KOPT-K1 (cell line): Measurements from ENCODE around the gene RNF19B.

Experiments used
- H3K27ac ChIP-seq: fragments of 200-600 bp; sonication (generic); 2 replicates; pipeline ENCODE4 v1.5.1; 2016; ENCODE audit warnings: antibody characterized with exemption, mild to moderate bottlenecking, low read depth, low read length; ENCODE audit not compliant: poor library complexity, severe bottlenecking
- H3K36me3 ChIP-seq: fragments of 200-600 bp; sonication (generic); 2 replicates; pipeline ENCODE4 v1.5.1; 2017; ENCODE audit warnings: antibody characterized with exemption, mild to moderate bottlenecking, low read length, moderate library complexity; ENCODE audit not compliant: insufficient read depth
- H3K9me3 ChIP-seq: fragments of 200-600 bp; sonication (generic); 2 replicates; pipeline ENCODE4 v1.5.1; 2017; ENCODE audit warnings: antibody characterized with exemption, low read length, mild to moderate bottlenecking; ENCODE audit not compliant: insufficient read depth, poor library complexity, severe bottlenecking

RNF19B gene

GRCh38 chr1:32888134-32888533 lies 76.5 kb downstream of the RNF19B start:
- Histone ChIP-seq H3K36me3 (no peaks in the 10 kb centered on the region), H3K9me3 (no peaks in the 10 kb centered on the region), H3K27ac (no peak overlapping the region)

DNA sequence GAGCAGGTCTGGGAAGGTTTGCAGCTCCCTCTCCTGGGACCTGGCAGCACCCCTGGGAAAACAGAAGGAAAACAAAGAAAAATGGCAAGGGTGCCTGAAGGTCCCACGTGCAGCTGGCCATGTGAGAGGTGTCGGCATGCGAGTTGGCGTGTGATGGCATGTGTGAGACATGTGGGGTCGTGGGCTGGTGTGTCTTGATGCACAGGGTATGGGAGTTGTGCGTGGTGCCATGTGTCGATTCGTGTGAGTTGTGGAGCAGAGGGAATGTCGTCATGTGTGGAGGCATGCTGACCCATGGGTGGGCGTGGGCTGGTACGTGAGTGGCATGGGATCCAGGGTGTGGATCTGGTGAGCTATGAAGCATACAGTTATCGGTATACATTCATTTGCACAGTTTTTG lies 77.0 kb downstream of the RNF19B start:
- H3K27ac ChIP-seq: no peak overlapping the region
- no peaks in the 10 kb centered on the region for H3K36me3 ChIP-seq
- no peaks in the 10 kb centered on the region for H3K9me3 ChIP-seq

DNA sequence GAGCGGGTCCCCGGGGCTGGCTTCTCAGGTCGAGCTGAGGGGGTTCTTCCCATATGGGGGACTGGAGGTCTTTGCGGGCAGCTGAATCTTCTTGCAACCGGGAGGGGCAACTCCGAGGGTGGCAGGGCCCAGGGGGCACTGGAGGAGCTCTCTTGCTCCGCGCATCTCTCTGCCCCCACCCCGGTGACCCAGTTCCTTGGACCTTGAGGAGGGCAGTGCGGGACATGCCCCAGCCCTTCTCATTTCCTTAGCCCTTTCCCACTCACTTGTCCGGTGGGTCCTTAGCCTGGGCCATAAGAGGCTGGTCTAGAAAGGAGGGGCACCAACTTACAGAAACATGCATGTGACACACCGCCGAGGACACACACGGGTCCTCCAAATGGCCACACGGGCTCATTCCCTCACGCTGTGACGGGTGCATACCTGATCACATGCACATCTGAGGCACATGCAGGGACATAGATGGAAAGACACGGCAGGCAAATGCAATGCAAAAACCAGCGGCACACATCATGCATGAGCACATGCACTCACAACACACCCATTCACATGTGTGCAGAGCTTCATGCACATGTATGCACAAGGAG lies 77.7 kb downstream of the RNF19B start:
- H3K36me3 ChIP-seq: no peaks in the 10 kb centered on the region
- H3K9me3 ChIP-seq: no peaks in the 10 kb centered on the region
- no peak overlapping the region for H3K27ac ChIP-seq
